T1000 (cell line): Measurements from ENCODE around the gene NDUFAF3.
"Not testable (repeated sequence)": the region's sequence is repeated elsewhere in the genome, so short reads cannot be mapped to it uniquely, and the experiment has no call there.

ENCODE experiments used
- DNase-seq: peaks from one replicate; lab custom pipeline; 2025; ENCODE audit warnings: mixed read lengths; lab: John Stamatoyannopoulos, UW

Gene NDUFAF3

GRCh38 chr3:48999085-48999858 lies 22.6 kb upstream of the NDUFAF3 start:
- DNase-seq, result no peak

- DNase-seq, result no peak
These were observed 20.8 kb upstream of the NDUFAF3 start for GRCh38 chr3:49001155-49001554.

GRCh38 chr3:49004352-49005302 lies 17.3 kb upstream of the NDUFAF3 start:
- DNase-seq, result no peak

GRCh38 chr3:49005303-49005680 lies 16.6 kb upstream of the NDUFAF3 start:
- no peak for DNase-seq

- no peak for DNase-seq
These were observed 15.9 kb upstream of the NDUFAF3 start for GRCh38 chr3:49005998-49006397.

GRCh38 chr3:49006408-49007067 lies 15.4 kb upstream of the NDUFAF3 start:
- no peak for DNase-seq

GRCh38 chr3:49007068-49007770 lies 14.7 kb upstream of the NDUFAF3 start, which contains the start of gene WDR6:
WDR6 (plus strand) TSS chr3:49007391; CDS start chr3:49007432, 41 bp downstream.
- DNase-seq, result peak; percentile 97

- peak; percentile 91 for DNase-seq
These were observed 14.0 kb upstream of the NDUFAF3 start for GRCh38 chr3:49007771-49008528.

- not testable (repeated sequence) for DNase-seq
These were observed 13.3 kb upstream of the NDUFAF3 start for GRCh38 chr3:49008627-49009026.

GRCh38 chr3:49009396-49009795 lies 12.5 kb upstream of the NDUFAF3 start:
- no peak for DNase-seq

GRCh38 chr3:49012441-49013017 lies 9.4 kb upstream of the NDUFAF3 start:
- no peak for DNase-seq

- DNase-seq, result no peak
These were observed 8.7 kb upstream of the NDUFAF3 start for GRCh38 chr3:49013113-49013737.

GRCh38 chr3:49013738-49014660 lies 7.9 kb upstream of the NDUFAF3 start:
- no peak for DNase-seq

GRCh38 chr3:49015072-49015471 lies 6.8 kb upstream of the NDUFAF3 start:
- no peak for DNase-seq

GRCh38 chr3:49015765-49016164 lies 6.2 kb upstream of the NDUFAF3 start:
- no peak for DNase-seq

- DNase-seq, result no peak
These were observed 5.3 kb upstream of the NDUFAF3 start for GRCh38 chr3:49016414-49017228.

GRCh38 chr3:49017229-49017970 lies 4.5 kb upstream of the NDUFAF3 start:
- no peak for DNase-seq
